ENCODE data around the gene GRB10.

Gene GRB10

GRCh38 chr7:50721160-50721559 lies 61.5 kb downstream of the GRB10 start:
- no peak for DNase-seq (ENCODE audit: low read depth in 2 of 2)

- DNase-seq (ENCODE audit: low read depth in 2 of 2), result no peak
These were observed 62.4 kb downstream of the GRB10 start for GRCh38 chr7:50720295-50720694.

GRCh38 chr7:50718876-50719275 lies 63.8 kb downstream of the GRB10 start:
- no peak for DNase-seq (ENCODE audit: low read depth in 2 of 2)

GRCh38 chr7:50718311-50718710 lies 64.4 kb downstream of the GRB10 start:
- no peak for DNase-seq (ENCODE audit: low read depth in 2 of 2)

GRCh38 chr7:50717181-50717580 lies 65.5 kb downstream of the GRB10 start:
- no peak for DNase-seq (ENCODE audit: low read depth in 2 of 2)

- no peak for DNase-seq (ENCODE audit: low read depth in 2 of 2)
These were observed 67.8 kb downstream of the GRB10 start for GRCh38 chr7:50714857-50715256.

- DNase-seq (ENCODE audit: low read depth in 2 of 2), result no peak
These were observed 69.4 kb downstream of the GRB10 start for GRCh38 chr7:50713123-50713965.

GRCh38 chr7:50712252-50713122 lies 70.2 kb downstream of the GRB10 start:
- DNase-seq (ENCODE audit: low read depth in 2 of 2), result no peak

- no peak for DNase-seq (ENCODE audit: low read depth in 2 of 2)
These were observed 71.2 kb downstream of the GRB10 start for GRCh38 chr7:50711271-50712175.

GRCh38 chr7:50710441-50711154 lies 72.1 kb downstream of the GRB10 start:
- DNase-seq (ENCODE audit: low read depth in 2 of 2), result no peak

GRCh38 chr7:50709151-50709550 lies 73.5 kb downstream of the GRB10 start:
- DNase-seq (ENCODE audit: low read depth in 2 of 2), result no peak

- no peak for DNase-seq (ENCODE audit: low read depth in 2 of 2)
These were observed 75.3 kb downstream of the GRB10 start for GRCh38 chr7:50707236-50708006.

- no peak for DNase-seq (ENCODE audit: low read depth in 2 of 2)
These were observed 76.2 kb downstream of the GRB10 start for GRCh38 chr7:50706469-50706937.

- no peak for DNase-seq (ENCODE audit: low read depth in 2 of 2)
These were observed 77.9 kb downstream of the GRB10 start for GRCh38 chr7:50704844-50705243.

GRCh38 chr7:50703654-50704053 lies 79.0 kb downstream of the GRB10 start:
- no peak for DNase-seq (ENCODE audit: low read depth in 2 of 2)

GRCh38 chr7:50699143-50699542 lies 83.6 kb downstream of the GRB10 start:
- no peak for DNase-seq (ENCODE audit: low read depth in 2 of 2)

- no peak for DNase-seq (ENCODE audit: low read depth in 2 of 2)
These were observed 84.9 kb downstream of the GRB10 start for GRCh38 chr7:50697748-50698147.

- DNase-seq (ENCODE audit: low read depth in 2 of 2), result no peak
These were observed 85.7 kb downstream of the GRB10 start for GRCh38 chr7:50696810-50697582.

- DNase-seq (ENCODE audit: low read depth in 2 of 2), result no peak
These were observed 87.7 kb downstream of the GRB10 start for GRCh38 chr7:50695026-50695425.
